Uterus (tissue), 4 donors: ENCODE data around the gene NOTCH4. TPM values are rescaled to one million over a fixed set of nuclear protein-coding genes. Genes with fewer than 3 reads are reported as not detected.
A peak's percentile ranks its signal among the peaks of the same experiment; 100 is the strongest.
"Not testable (repeated sequence)": the region's sequence is repeated elsewhere in the genome, so short reads cannot be mapped to it uniquely, and the experiment has no call there.

Experiments
- DNase-seq, 2 donors: peaks; one replicate each; pipeline ENCODE4 v3.0.0-alpha.2; 2019 to 2020
- H3K27ac ChIP-seq, 2 donors: fragments of 200-600 bp; sonication (generic); 1 replicate in 1 of 2; 2 replicates in 1 of 2; pipeline ENCODE4 v1.5.1; 2016 to 2018
- H3K27me3 ChIP-seq, 2 donors: fragments of 200-600 bp; sonication (generic); one replicate each; pipeline ENCODE4 v1.5.1; 2018 to 2019; ENCODE audit warnings: control low read depth in 1 of 2
- H3K36me3 ChIP-seq, 2 donors: fragments of 200-600 bp; sonication (generic); one replicate each; pipeline ENCODE4 v1.5.1; 2019; ENCODE audit warnings: control low read depth in 1 of 2
- H3K4me1 ChIP-seq, 2 donors: fragments of 200-600 bp; sonication (generic); one replicate each; pipeline ENCODE4 v1.5.1; 2018 to 2019; ENCODE audit warnings: control low read depth in 1 of 2
- H3K4me3 ChIP-seq, 2 donors: fragments of 200-600 bp; sonication (generic); 1 replicate in 1 of 2; 2 replicates in 1 of 2; pipeline ENCODE4 v1.5.1; 2018 to 2019; ENCODE audit warnings: mild to moderate bottlenecking in 1 of 2
- H3K9me3 ChIP-seq, 2 donors: fragments of 200-600 bp; sonication (generic); one replicate each; pipeline ENCODE4 v1.5.1; 2019; ENCODE audit warnings: control low read depth in 1 of 2
- CTCF ChIP-seq, 4 experiments: fragments of 200-600 bp in 2 of 4; fragments of 450-650 bp in 2 of 4; sonication (generic) in 2 of 4; IDR thresholded peaks; one replicate each; pipeline ENCODE4 v1.5.1; 2016 to 2019; ENCODE audit warnings: antibody characterized with exemption in 4 of 4, mild to moderate bottlenecking in 2 of 4, moderate library complexity in 1 of 4
- POLR2A ChIP-seq, 2 donors: fragments of 450-650 bp; IDR thresholded peaks; one replicate each; pipeline ENCODE4 v1.6.1; 2016; ENCODE audit warnings: antibody characterized with exemption in 2 of 2, mild to moderate bottlenecking in 1 of 2, moderate library complexity in 1 of 2
- intact Hi-C: fragments of 100-400 bp; cut with DNase I; formaldehyde crosslinking; loops from one replicate; pipeline ENCODE4 v1.15.1; 2023; ENCODE audit warnings: low total_unique reads
- total RNA-seq, 4 donors: library from RNA; depleted of rRNA in 3 of 4; stranded (reverse); fragments of >200 nt in 3 of 4; gene quantifications; one replicate each; pipeline versions ENCODE4 v1.1.0 to v1.2.4, GENCODE V29; 2014 to 2023
- donor health status: DM: yes; HTN: yes; CAD: no.

Gene NOTCH4
- total RNA-seq, 4 donors from 2014 or later = 10.9 to 75.2 (median 28.6) TPM

DNA sequence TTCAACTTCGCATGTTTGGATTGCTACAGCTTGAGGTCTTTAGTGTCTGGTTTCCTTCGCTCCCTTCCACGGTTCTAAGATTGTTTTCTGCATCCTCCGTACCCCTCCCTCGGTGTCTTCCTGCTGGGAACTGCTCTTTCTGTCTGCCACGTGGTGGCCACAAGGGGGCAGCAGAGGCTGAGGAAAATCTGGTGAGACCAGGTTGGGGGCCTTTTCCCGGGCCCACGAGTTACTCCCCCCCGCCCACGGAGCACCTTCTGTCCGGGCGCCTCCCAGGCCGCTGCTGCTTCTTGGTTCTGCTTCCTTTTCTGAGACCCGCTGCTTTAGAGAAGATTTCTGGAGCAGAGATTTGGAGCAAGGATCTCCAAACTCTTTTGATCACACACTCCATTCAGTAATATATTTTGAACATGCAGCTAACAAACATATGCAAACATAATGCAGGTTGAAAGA, 21.1 kb upstream of the NOTCH4 start:
- Histone ChIP-seq H3K27ac (peak overlapping the region; percentile 61 to 66), H3K4me3 (no peak overlapping the region), H3K27me3 (no peaks in the 10 kb centered on the region), H3K4me1 (no peaks in the 10 kb centered on the region), H3K36me3 (no peaks in the 10 kb centered on the region), H3K9me3 (no peaks in the 10 kb centered on the region)
- peak; percentile 90 to 93 for DNase-seq
- intact Hi-C loops = no loop called here
- TF ChIP-seq POLR2A (IDR thresholded peaks at IDR 0.05) = peak in 1 of 2 donors; percentile 8
- peak; percentile 91 to 95 (median 92) for TF ChIP-seq CTCF (IDR thresholded peaks at IDR 0.05)

GRCh38 chr6:32244270-32244669, 20.4 kb upstream of the NOTCH4 start:
- Histone ChIP-seq H3K27ac (peak overlapping the region; percentile 61 to 66), H3K9me3 (no peaks in the 10 kb centered on the region), H3K4me1 (no peaks in the 10 kb centered on the region), H3K27me3 (no peaks in the 10 kb centered on the region), H3K36me3 (no peaks in the 10 kb centered on the region), H3K4me3 (no peak overlapping the region)
- intact Hi-C loops = no loop called here
- DNase-seq = peak; percentile 76 to 81
- TF ChIP-seq POLR2A (IDR thresholded peaks at IDR 0.05) = peak in 1 of 2 donors; percentile 6
- TF ChIP-seq CTCF (IDR thresholded peaks at IDR 0.05) = no peak

- H3K4me3 ChIP-seq, H3K27ac ChIP-seq, DNase-seq, H3K27me3 ChIP-seq, H3K9me3 ChIP-seq, H3K36me3 ChIP-seq, H3K4me1 ChIP-seq, intact Hi-C loops: not testable (repeated sequence)
Measured at GRCh38 chr6:32242318-32242813, 18.5 kb upstream of the NOTCH4 start.

GRCh38 chr6:32240686-32241085, 16.8 kb upstream of the NOTCH4 start:
- intact Hi-C loops = no loop called here
- H3K36me3 ChIP-seq = no peaks in the 10 kb centered on the region
- H3K4me1 ChIP-seq = no peaks in the 10 kb centered on the region
- H3K4me3 ChIP-seq = no peak overlapping the region
- TF ChIP-seq POLR2A (IDR thresholded peaks at IDR 0.05) (no peak), CTCF (IDR thresholded peaks at IDR 0.05) (no peak)
- no peaks in the 10 kb centered on the region for H3K27me3 ChIP-seq
- H3K9me3 ChIP-seq = no peaks in the 10 kb centered on the region
- no peak for DNase-seq
- H3K27ac ChIP-seq = no peak overlapping the region

DNA sequence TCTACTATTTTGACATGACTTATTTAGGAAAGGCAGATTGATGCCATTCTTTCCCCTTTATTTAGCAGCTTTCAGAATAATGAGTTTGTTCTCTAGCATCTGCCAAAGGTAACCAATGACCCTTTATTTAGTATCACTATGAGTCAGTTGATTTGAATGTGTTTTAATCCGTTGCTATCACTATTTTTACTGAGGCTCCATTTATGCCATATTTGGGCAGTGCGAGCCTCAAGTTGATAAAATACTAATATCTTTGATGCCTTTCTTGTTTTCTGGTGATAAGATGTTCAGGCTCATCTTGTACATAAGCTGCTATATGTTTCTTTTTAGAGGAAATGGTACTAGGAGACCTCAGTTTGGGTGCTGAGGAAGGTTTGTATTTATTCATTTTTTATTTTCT, 15.6 kb upstream of the NOTCH4 start:
- H3K9me3 ChIP-seq = no peaks in the 10 kb centered on the region
- no peak overlapping the region for H3K27ac ChIP-seq
- intact Hi-C loops = no loop called here
- H3K36me3 ChIP-seq = no peaks in the 10 kb centered on the region
- no peak overlapping the region for H3K4me3 ChIP-seq
- TF ChIP-seq CTCF (IDR thresholded peaks at IDR 0.05) (no peak), POLR2A (IDR thresholded peaks at IDR 0.05) (no peak)
- H3K27me3 ChIP-seq = no peaks in the 10 kb centered on the region
- no peak for DNase-seq
- H3K4me1 ChIP-seq = no peaks in the 10 kb centered on the region

DNA sequence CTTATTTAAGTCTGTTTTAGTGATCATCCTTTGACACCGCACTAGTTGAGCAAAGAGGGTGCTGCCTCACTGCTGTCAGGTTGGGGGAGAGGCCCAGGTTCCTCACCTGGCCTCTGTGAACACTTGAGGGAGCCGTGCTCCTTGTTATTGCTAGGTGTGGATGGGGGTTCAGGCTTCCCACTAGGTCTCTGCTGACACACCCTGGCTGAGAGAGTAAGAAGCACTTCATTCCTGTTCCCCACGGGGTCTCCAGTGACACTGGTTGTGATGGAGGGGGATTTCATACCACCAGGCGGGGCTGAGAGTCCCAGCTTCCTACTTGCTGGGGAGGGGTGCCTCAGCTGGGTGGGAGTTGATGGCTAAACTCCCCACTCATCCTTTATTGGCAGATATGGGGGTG, 11.1 kb upstream of the NOTCH4 start:
- no peak for DNase-seq
- no peaks in the 10 kb centered on the region for H3K4me1 ChIP-seq
- H3K27ac ChIP-seq = peak overlapping the region; percentile 13 to 26
- H3K36me3 ChIP-seq = no peaks in the 10 kb centered on the region
- intact Hi-C loops = no loop called here
- TF ChIP-seq CTCF (IDR thresholded peaks at IDR 0.05) (no peak), POLR2A (IDR thresholded peaks at IDR 0.05) (no peak)
- no peaks in the 10 kb centered on the region for H3K9me3 ChIP-seq
- no peak overlapping the region for H3K4me3 ChIP-seq
- H3K27me3 ChIP-seq = no peaks in the 10 kb centered on the region
